ENCODE results near the gene HP.
A peak's percentile ranks its signal among the peaks of the same experiment; 100 is the strongest.

HP gene

GRCh38 chr16:72093448-72094265 lies 39.4 kb downstream of the HP start, which contains the start of the genes DHX38 and TXNL4B:
TSS of gene DHX38 (plus strand) at chr16:72093847. CDS start at chr16:72096158, 2,311 bp downstream.
TSS of gene TXNL4B (minus strand) at chr16:72093620. CDS start at chr16:72090749, 2,871 bp downstream.
- DNase-seq, result peak; percentile 87

- DNase-seq, result no peak
Observed at GRCh38 chr16:72094266-72094610, 39.9 kb downstream of the HP start.

GRCh38 chr16:72098936-72099335 lies 44.6 kb downstream of the HP start:
- DNase-seq, result no peak

GRCh38 chr16:72099377-72099818 lies 45.1 kb downstream of the HP start:
- no peak for DNase-seq

- no peak for DNase-seq
Observed at GRCh38 chr16:72101195-72101594, 46.9 kb downstream of the HP start.

GRCh38 chr16:72104905-72105304 lies 50.6 kb downstream of the HP start:
- no peak for DNase-seq

- no peak for DNase-seq
Observed at GRCh38 chr16:72105978-72106377, 51.7 kb downstream of the HP start.

- no peak for DNase-seq
Observed at GRCh38 chr16:72107371-72107770, 53.1 kb downstream of the HP start.

- DNase-seq, result no peak
Observed at GRCh38 chr16:72108353-72109102, 54.2 kb downstream of the HP start.

- DNase-seq, result no peak
Observed at GRCh38 chr16:72109300-72109699, 55.0 kb downstream of the HP start.

- DNase-seq, result no peak
Observed at GRCh38 chr16:72109966-72110530, 55.7 kb downstream of the HP start.
